ENCODE measurements around the gene COQ4. TPM values are rescaled to one million over a fixed set of nuclear protein-coding genes. Genes with fewer than 3 reads are reported as not detected.

COQ4 gene
- total RNA-seq, 2 donors from 2014 or later, result 48.1 to 50.7 TPM

GRCh38 chr9:128314697-128315096, 7.9 kb upstream of the COQ4 start:
- no peak for DNase-seq
- H3K27me3 ChIP-seq (ENCODE audit: control insufficient read depth, insufficient read depth, low read length, poor library complexity, severe bottlenecking), result no peaks in the 10 kb centered on the region
- no peak overlapping the region for H3K27ac ChIP-seq (ENCODE audit: low read depth, low read length)
- TF ChIP-seq CTCF (conservative IDR thresholded peaks at IDR 0.05), result no peak
- H3K4me1 ChIP-seq (ENCODE audit: control insufficient read depth, insufficient read depth, low read length), result no peaks in the 10 kb centered on the region
- WGBS, 2 experiments (ENCODE audit: insufficient coverage in 1 of 2, insufficient read length in 1 of 2), result 96 to 97% methylated on average over 3 of the region's 4 CpGs
- H3K36me3 ChIP-seq (ENCODE audit: control insufficient read depth, insufficient read depth, low read length), result peaks cover 44% of the 10 kb centered on the region
- H3K27ac Mint-ChIP-seq, result no peak overlapping the region
- H3K9me3 ChIP-seq (ENCODE audit: control insufficient read depth, low read length), result no peaks in the 10 kb centered on the region
- H3K9me3 Mint-ChIP-seq, result no peaks in the 10 kb centered on the region
- H3K4me1 Mint-ChIP-seq, result no peaks in the 10 kb centered on the region
- peaks cover 61% of the 10 kb centered on the region for H3K36me3 Mint-ChIP-seq (ENCODE audit: low read depth)
- no peak overlapping the region for H3K4me3 Mint-ChIP-seq
- H3K9ac ChIP-seq (ENCODE audit: extremely low read depth, low read length, poor library complexity, severe bottlenecking), result no peak overlapping the region
- H3K4me3 ChIP-seq (ENCODE audit: low read length), result no peak overlapping the region
- H3K27me3 Mint-ChIP-seq (ENCODE audit: insufficient read depth), result no peaks in the 10 kb centered on the region

- no peak overlapping the region for H3K27ac Mint-ChIP-seq
- no peak overlapping the region for H3K4me3 ChIP-seq (ENCODE audit: low read length)
- H3K9me3 Mint-ChIP-seq, result no peaks in the 10 kb centered on the region
Measured at GRCh38 chr9:128316421-128316820, 6.2 kb upstream of the COQ4 start.

GRCh38 chr9:128317629-128318028, 5.0 kb upstream of the COQ4 start:
- no peak overlapping the region for H3K9ac ChIP-seq (ENCODE audit: extremely low read depth, low read length, poor library complexity, severe bottlenecking)
- H3K27ac Mint-ChIP-seq, result no peak overlapping the region
- WGBS, 2 experiments (ENCODE audit: insufficient coverage in 1 of 2, insufficient read length in 1 of 2), result 90 to 93% methylated on average over 1 to 2 of the region's 2 CpGs
- no peaks in the 10 kb centered on the region for H3K27me3 Mint-ChIP-seq (ENCODE audit: insufficient read depth)
- peaks cover 44% of the 10 kb centered on the region for H3K36me3 Mint-ChIP-seq (ENCODE audit: low read depth)
- no peaks in the 10 kb centered on the region for H3K4me1 Mint-ChIP-seq
- peaks cover 28% of the 10 kb centered on the region for H3K36me3 ChIP-seq (ENCODE audit: control insufficient read depth, insufficient read depth, low read length)
- no peaks in the 10 kb centered on the region for H3K9me3 Mint-ChIP-seq
- no peak for DNase-seq
- H3K4me1 ChIP-seq (ENCODE audit: control insufficient read depth, insufficient read depth, low read length), result no peaks in the 10 kb centered on the region
- H3K27ac ChIP-seq (ENCODE audit: low read depth, low read length), result no peak overlapping the region
- H3K4me3 Mint-ChIP-seq, result no peak overlapping the region
- H3K4me3 ChIP-seq (ENCODE audit: low read length), result no peak overlapping the region
- H3K9me3 ChIP-seq (ENCODE audit: control insufficient read depth, low read length), result no peaks in the 10 kb centered on the region
- no peaks in the 10 kb centered on the region for H3K27me3 ChIP-seq (ENCODE audit: control insufficient read depth, insufficient read depth, low read length, poor library complexity, severe bottlenecking)
- TF ChIP-seq CTCF (conservative IDR thresholded peaks at IDR 0.05), result no peak

More at GRCh38 chr9:128316421-128316820, 6.2 kb upstream of the COQ4 start:
- Histone ChIP-seq H3K27me3 (ENCODE audit: control insufficient read depth, insufficient read depth, low read length, poor library complexity, severe bottlenecking) (no peaks in the 10 kb centered on the region), H3K9ac (ENCODE audit: extremely low read depth, low read length, poor library complexity, severe bottlenecking) (no peak overlapping the region), H3K4me1 (ENCODE audit: control insufficient read depth, insufficient read depth, low read length) (no peaks in the 10 kb centered on the region), H3K36me3 (ENCODE audit: control insufficient read depth, insufficient read depth, low read length) (peaks cover 29% of the 10 kb centered on the region), H3K27ac (ENCODE audit: low read depth, low read length) (no peak overlapping the region), H3K9me3 (ENCODE audit: control insufficient read depth, low read length) (no peaks in the 10 kb centered on the region)
- no peak for DNase-seq
- WGBS, 2 experiments (ENCODE audit: insufficient coverage in 1 of 2, insufficient read length in 1 of 2), result 94% methylated on average over 7 to 9 of the region's 9 CpGs
- H3K4me1 Mint-ChIP-seq, result no peaks in the 10 kb centered on the region
- TF ChIP-seq CTCF (conservative IDR thresholded peaks at IDR 0.05), result no peak
- no peak overlapping the region for H3K4me3 Mint-ChIP-seq
- H3K27me3 Mint-ChIP-seq (ENCODE audit: insufficient read depth), result no peaks in the 10 kb centered on the region
- H3K36me3 Mint-ChIP-seq (ENCODE audit: low read depth), result peaks cover 46% of the 10 kb centered on the region
